ENCODE data around the gene REX1BD.
A peak's percentile ranks its signal among the peaks of the same experiment; 100 is the strongest.

The REX1BD gene

DNA sequence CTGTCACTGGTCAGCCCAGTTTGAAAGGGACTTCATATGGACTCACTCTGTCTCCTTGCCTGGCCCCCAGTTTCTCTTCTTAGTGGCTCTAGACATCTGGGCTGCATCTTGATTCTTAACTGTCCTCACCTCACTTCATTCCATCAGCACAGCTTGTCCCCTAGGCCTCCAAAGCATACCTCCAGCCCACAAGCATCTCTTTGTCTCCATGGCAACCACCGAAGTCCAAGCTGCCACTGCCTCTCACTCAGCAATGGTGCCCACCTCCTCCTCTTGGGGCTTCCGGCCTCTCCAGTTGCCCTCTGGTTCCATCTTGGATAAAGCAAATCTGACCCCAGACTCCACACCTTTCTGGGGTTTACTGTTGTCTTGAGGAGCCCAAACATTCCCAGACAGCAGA is 38.3 kb downstream of the REX1BD start:
- Histone ChIP-seq H3K4me3 (no peak overlapping the region), H3K4me2 (no peak overlapping the region), H4K20me1 (no peaks in the 10 kb centered on the region; a peak in 1 of 22 replicates), H3K27me3 (no peaks in the 10 kb centered on the region; a peak in 1 of 22 replicates), H3K9me3 (replicated peaks in 1 of 11) (no peaks in the 10 kb centered on the region), H3K4me1 (peaks cover 0 to 22% (median 6%) of the 10 kb centered on the region in 10 experiments; a peak in 12 of 20 replicates), H3K36me3 (no peaks in the 10 kb centered on the region), H3K27ac (no peak overlapping the region), H3K9ac (no peak overlapping the region)
- no peak for TF ChIP-seq Cebpa-rat (IDR thresholded peaks at IDR 0.05)

DNA sequence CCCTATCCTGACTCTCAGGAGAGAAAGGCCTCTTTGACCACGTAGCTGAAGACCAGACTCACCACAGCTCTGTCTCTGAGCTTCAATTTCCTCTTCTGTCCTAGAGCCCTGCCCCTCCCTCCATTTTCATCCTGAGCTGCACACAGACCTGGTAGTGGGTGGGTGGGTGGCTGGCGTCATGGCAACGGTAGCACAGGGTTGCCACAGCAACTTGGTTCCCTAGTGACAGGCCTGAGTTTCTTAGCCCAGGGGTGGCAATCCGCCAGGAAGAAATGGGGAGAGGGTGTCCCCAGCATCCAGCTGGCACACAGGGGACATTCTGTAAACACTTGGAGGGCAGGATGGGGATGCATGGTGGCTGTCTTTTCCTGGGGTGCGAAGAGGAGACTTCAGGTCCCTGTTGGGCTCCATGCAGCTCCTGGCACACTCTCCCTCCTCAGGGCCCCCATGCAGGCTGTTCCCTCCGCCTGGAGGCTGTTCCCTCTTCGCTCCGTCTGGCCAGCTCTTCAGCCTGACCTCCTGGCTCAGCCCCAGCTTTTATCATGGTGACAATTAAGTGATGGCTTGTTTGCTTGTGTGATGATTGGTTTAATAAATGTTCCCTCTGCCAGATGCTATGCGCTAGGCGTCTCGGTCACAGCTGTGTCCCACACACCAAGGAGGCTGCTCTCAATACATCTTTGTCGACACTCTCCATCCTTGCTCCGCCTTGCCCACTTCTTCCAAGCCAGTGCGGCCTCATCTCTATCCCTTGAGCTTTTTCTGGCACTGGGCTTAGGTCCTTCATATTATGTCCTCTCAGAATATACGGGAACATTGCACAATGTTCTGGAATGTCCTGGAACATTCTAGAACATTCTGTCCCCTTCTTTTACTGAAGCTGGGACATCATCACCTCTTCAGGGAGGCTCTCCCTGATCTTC is 40.8 kb downstream of the REX1BD start:
- Histone ChIP-seq H3K9me3 (replicated peaks in 1 of 11) (no peaks in the 10 kb centered on the region), H3K4me3 (no peak overlapping the region), H3K27ac (no peak overlapping the region), H3K4me2 (peak overlapping the region in 7 of 11 experiments; percentile 5 to 31 (median 23); a peak in 8 of 22 replicates), H3K4me1 (peaks cover 0 to 23% (median 10%) of the 10 kb centered on the region in 10 experiments; a peak in 14 of 20 replicates), H3K27me3 (no peaks in the 10 kb centered on the region), H3K36me3 (no peaks in the 10 kb centered on the region), H3K9ac (no peak overlapping the region), H4K20me1 (no peaks in the 10 kb centered on the region; a peak in 1 of 22 replicates)
- TF ChIP-seq Cebpa-rat (IDR thresholded peaks at IDR 0.05): 0 out of 22 replicates have a peak, but pooled peaks of 1 of the 11 experiments have one; percentile 10

DNA sequence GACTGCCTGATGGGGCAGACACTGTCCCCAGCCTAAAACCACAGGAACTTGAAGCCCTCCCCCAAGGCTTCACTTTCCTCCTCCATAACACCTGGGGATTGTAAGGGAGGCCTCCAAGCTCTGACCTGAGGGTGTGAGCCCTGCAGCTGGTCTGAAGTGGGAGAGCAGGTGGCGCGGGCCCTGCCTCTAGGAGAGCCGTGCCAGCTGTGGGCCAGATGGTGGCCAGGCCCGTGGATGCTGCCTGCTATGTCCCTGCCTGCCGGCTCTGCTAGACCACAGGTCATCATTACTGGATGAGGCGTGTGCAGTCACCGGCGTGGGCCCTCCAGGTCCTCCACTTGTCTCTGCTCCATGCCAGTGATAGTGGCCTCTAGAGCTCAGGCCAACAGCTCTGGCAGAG is 44.7 kb downstream of the REX1BD start:
- Histone ChIP-seq H3K9me3 (replicated peaks in 1 of 11) (no peaks in the 10 kb centered on the region), H3K4me3 (no peak overlapping the region), H3K27me3 (no peaks in the 10 kb centered on the region), H3K27ac (no peak overlapping the region), H3K4me1 (peaks cover 11 to 43% (median 30%) of the 10 kb centered on the region in 10 experiments), H3K4me2 (peak overlapping the region in 7 of 11 experiments; percentile 20 to 66 (median 39); a peak in 11 of 22 replicates), H3K9ac (0 out of 22 replicates have a peak overlapping the region, but pooled peaks of 1 of the 11 experiments have one; percentile 13), H3K36me3 (no peaks in the 10 kb centered on the region), H4K20me1 (peaks cover 0 to 14% (median 6%) of the 10 kb centered on the region in 11 experiments; a peak in 8 of 22 replicates)
- TF ChIP-seq Cebpa-rat (IDR thresholded peaks at IDR 0.05): no peak

DNA sequence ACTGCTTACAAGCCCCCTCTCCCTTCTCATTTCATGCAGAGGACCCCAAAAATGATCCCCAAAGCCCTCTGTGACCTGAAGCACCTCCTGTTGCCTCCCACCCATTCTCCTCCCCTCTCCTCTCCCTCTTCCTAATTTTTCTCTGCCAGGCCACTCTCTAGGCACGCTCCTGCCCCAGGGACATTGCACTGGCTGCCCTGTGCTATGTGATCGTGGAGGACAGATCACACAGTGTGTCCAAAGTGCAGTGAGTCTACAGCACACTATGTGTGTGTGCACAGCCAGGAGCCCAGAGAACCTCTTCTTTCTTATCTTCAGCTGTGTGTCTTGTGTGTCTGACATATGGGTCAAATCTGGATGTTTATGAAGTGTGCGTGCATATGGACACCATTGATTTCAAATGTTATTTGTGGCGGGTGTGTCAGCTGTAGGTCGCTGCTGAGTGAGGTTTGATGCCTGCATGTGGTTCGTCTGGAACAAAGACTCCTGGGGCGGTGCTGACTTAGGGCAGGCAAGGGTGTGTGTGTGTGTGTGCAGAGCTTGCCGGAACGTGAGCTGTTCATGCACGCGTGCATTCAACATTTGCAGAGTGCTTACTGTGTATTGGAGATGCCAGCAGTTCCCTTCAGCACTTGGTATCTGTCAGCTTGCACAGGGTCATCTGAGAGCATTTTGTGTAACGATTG is 46.2 kb downstream of the REX1BD start:
- no peak overlapping the region for H3K4me3 ChIP-seq
- H3K27ac ChIP-seq: no peak overlapping the region
- no peaks in the 10 kb centered on the region for H3K27me3 ChIP-seq
- peak overlapping the region in 2 of 11 experiments; percentile 41 to 69; a peak in 2 of 22 replicates for H3K4me2 ChIP-seq
- no peak for TF ChIP-seq Cebpa-rat (IDR thresholded peaks at IDR 0.05)
- no peaks in the 10 kb centered on the region for H3K9me3 ChIP-seq (replicated peaks in 1 of 11)
- H4K20me1 ChIP-seq: peaks cover 0 to 28% (median 7%) of the 10 kb centered on the region in 11 experiments; a peak in 8 of 22 replicates
- H3K4me1 ChIP-seq: peaks cover 15 to 42% (median 33%) of the 10 kb centered on the region in 10 experiments
- no peak overlapping the region for H3K9ac ChIP-seq
- peaks cover 0 to 2% (median 0%) of the 10 kb centered on the region in 11 experiments; a peak in 2 of 22 replicates for H3K36me3 ChIP-seq

DNA sequence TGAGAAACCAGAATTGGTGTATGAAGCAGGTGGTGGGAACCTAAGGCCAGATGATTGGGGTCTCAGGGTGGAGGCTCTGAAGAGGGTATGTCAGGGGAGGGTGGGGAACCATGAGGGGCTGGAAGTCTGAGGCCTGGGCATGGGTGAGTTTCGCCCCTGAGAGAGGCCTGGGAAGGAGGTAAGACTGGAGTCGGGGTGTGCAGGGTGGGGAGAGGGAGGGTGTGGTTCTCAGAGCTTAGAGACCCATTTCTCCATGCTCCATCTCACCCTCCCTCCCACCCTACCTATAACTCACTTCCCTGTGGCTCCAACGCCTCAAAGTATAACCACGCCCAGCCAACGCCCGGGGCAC is 47.2 kb downstream of the REX1BD start:
- H3K27ac ChIP-seq: no peak overlapping the region
- no peaks in the 10 kb centered on the region for H3K9me3 ChIP-seq (replicated peaks in 1 of 11)
- H4K20me1 ChIP-seq: peaks cover 0 to 38% (median 7%) of the 10 kb centered on the region in 11 experiments; a peak in 8 of 22 replicates
- H3K27me3 ChIP-seq: no peaks in the 10 kb centered on the region
- peaks cover 15 to 44% (median 34%) of the 10 kb centered on the region in 10 experiments for H3K4me1 ChIP-seq
- peak overlapping the region in 8 of 11 experiments; percentile 16 to 69 (median 43); a peak in 13 of 22 replicates for H3K4me2 ChIP-seq
- no peak overlapping the region for H3K9ac ChIP-seq
- H3K4me3 ChIP-seq: peak overlapping the region in 2 of 10 experiments; percentile 94 to 98; a peak in 1 of 20 replicates
- peaks cover 0 to 11% (median 8%) of the 10 kb centered on the region in 11 experiments; a peak in 7 of 22 replicates for H3K36me3 ChIP-seq
- TF ChIP-seq Cebpa-rat (IDR thresholded peaks at IDR 0.05): no peak

DNA sequence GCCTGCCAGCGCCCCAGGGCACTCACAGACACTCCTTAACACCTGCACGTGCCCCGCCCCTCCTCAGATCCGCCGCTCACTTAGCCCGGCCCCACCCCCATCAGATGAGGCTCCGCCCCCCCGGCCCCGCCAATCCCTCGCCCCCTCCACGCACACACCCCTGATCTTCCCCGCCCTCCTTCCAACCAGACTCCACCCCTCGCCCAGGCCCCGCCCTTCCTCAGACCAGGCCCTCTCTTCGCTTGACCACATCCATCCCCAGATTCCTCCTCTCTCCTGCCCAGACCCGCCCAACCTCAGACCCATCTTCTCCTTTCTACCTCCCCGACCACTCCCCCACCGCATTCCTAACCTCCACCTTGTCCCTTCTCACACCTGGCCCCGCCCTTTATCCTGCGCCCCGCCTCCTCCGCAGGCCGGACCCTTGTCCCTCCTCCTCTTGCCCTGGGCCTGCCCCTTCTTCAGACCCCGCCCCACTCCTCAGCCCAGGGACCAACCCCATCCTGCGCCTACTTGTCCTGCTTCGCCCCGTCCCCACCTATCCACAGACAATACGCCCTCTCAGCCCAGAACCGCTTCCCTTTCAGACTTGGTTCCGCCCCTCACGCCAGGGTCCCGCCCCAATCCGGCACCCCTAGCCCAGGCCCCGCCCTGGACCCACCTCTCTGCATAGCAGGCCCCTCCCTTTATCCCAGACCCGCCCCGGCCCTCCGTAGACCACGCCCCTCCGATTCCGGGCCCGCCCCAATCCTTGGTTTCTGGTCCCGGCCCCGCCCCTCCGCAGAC is 47.8 kb downstream of the REX1BD start:
- H3K9ac ChIP-seq: peak overlapping the region; percentile 61 to 96 (median 92); a peak in 16 of 22 replicates
- peaks cover 0 to 44% (median 7%) of the 10 kb centered on the region in 11 experiments; a peak in 8 of 22 replicates for H4K20me1 ChIP-seq
- H3K4me2 ChIP-seq: peak overlapping the region in 9 of 11 experiments; percentile 45 to 100 (median 58); a peak in 13 of 22 replicates
- peaks cover 0 to 12% (median 9%) of the 10 kb centered on the region in 11 experiments; a peak in 7 of 22 replicates for H3K36me3 ChIP-seq
- peak overlapping the region in 9 of 11 experiments; percentile 47 to 87 (median 68); a peak in 13 of 22 replicates for H3K27ac ChIP-seq
- no peaks in the 10 kb centered on the region for H3K27me3 ChIP-seq
- peaks cover 15 to 44% (median 34%) of the 10 kb centered on the region in 10 experiments for H3K4me1 ChIP-seq
- TF ChIP-seq Cebpa-rat (IDR thresholded peaks at IDR 0.05): no peak
- no peaks in the 10 kb centered on the region for H3K9me3 ChIP-seq (replicated peaks in 1 of 11)
- peak overlapping the region; percentile 72 to 98 (median 95) for H3K4me3 ChIP-seq

DNA sequence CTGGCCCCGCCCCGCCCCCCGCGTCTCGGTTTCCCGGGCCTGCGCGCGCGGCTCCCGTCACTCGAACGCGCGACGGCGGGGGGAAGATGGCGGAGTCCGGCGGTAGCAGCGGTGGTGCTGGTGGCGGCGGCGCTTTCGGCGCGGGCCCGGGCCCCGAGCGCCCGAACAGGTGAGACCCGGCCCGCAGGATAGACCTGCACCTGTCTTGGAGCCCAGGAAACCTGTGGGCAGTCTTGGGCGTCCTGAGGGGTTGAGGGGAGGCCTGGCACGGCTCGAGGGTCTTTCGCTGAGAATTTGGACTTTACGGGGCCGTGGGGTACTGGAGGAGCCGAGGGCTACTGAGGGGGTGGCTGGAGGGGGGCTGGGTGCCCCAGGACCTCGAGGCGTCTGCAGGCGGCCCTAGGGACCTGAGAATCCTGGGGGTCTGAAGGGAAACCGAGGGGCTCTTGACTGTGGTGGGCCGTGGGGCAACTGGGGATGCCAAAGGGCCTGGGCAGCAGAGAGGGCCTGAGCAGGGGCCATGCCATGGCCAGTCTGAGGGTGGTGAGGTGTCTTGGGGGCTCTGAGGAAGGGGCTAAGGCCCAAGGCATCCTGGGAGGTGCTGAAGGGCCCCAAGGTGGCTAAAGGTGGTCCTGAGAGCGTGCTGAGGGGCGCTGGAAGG is 48.5 kb downstream of the REX1BD start, which contains the start of gene KLHL26:
KLHL26 (plus strand) TSS at position 60 of the 661 bp plus-strand sequence; CDS start at position 87, 27 bp downstream.
- Histone ChIP-seq H3K9me3 (replicated peaks in 1 of 11) (no peaks in the 10 kb centered on the region), H3K4me1 (peaks cover 15 to 46% (median 35%) of the 10 kb centered on the region in 10 experiments), H3K27ac (peak within 1 kb of the TSS; percentile 75 to 90 (median 87)), H3K4me2 (peak within 1 kb of the TSS; percentile 94 to 100 (median 99)), H3K27me3 (no peaks in the 10 kb centered on the region), H3K36me3 (peaks cover 0 to 12% (median 9%) of the 10 kb centered on the region in 11 experiments; a peak in 7 of 22 replicates), H3K4me3 (peak within 1 kb of the TSS; percentile 72 to 98 (median 95)), H3K9ac (peak within 1 kb of the TSS; percentile 86 to 96 (median 92)), H4K20me1 (peaks cover 0 to 48% (median 7%) of the 10 kb centered on the region in 11 experiments; a peak in 9 of 22 replicates)
- TF ChIP-seq Cebpa-rat (IDR thresholded peaks at IDR 0.05): no peak

Measured in BLaER1 treated with 17β-estradiol and CSF1 and Interleukin-3, amounts not matched to agents 10 nM and 100 nM (cell line).